Vagina (tissue), 2 donors: ENCODE results near the gene APOBEC3F.
"Not testable (repeated sequence)": the region's sequence is repeated elsewhere in the genome, so short reads cannot be mapped to it uniquely, and the experiment has no call there.

Experiments
- CTCF ChIP-seq, 3 experiments: fragments of 450-650 bp in 2 of 3; fragments of 200-600 bp in 1 of 3; sonication (generic) in 1 of 3; IDR thresholded peaks; one replicate each; pipeline ENCODE4 v1.5.1; 2017 to 2019; ENCODE audit warnings: antibody characterized with exemption in 3 of 3, mild to moderate bottlenecking in 2 of 3, moderate library complexity in 2 of 3
- POLR2A ChIP-seq, 2 donors: fragments of 450-650 bp; IDR thresholded peaks; one replicate each; pipeline ENCODE4 v1.6.1; 2017; ENCODE audit warnings: antibody characterized with exemption in 2 of 2, mild to moderate bottlenecking in 2 of 2, moderate library complexity in 2 of 2
- POLR2AphosphoS5 ChIP-seq, 2 donors: sonication (generic); formaldehyde crosslinking; IDR thresholded peaks; one replicate each; pipeline ENCODE4 v1.9.0; 2017; ENCODE audit warnings: antibody characterized with exemption in 2 of 2, mild to moderate bottlenecking in 2 of 2, low read depth in 1 of 2; ENCODE audit not compliant: insufficient read depth in 1 of 2

- TF ChIP-seq CTCF (IDR thresholded peaks at IDR 0.05); POLR2A (IDR thresholded peaks at IDR 0.05); POLR2AphosphoS5 (IDR thresholded peaks at IDR 0.05; ENCODE audit: insufficient read depth in 1 of 2, low read depth in 1 of 2): not testable (repeated sequence)
Measured at GRCh38 chr22:39013561-39013941, 27.1 kb upstream of the APOBEC3F start.
